H9 (cell line): Measurements from ENCODE around the gene RUNX2. TPM values are rescaled to one million over a fixed set of nuclear protein-coding genes. Genes with fewer than 3 reads are reported as not detected.

ENCODE experiments used
- DNase-seq: peaks from one replicate; pipeline ENCODE4 v3.0.0-alpha.2; 2017
- H2AFZ ChIP-seq: one replicate; pipeline ENCODE4 v1.6.1; 2013; ENCODE audit warnings: mild to moderate bottlenecking, low read length, control low read depth, moderate library complexity
- H2AK5ac ChIP-seq: 2 replicates; pipeline ENCODE4 v1.6.1; 2013; ENCODE audit warnings: low read length, control low read depth, mixed read lengths; ENCODE audit not compliant: insufficient read length
- H2BK120ac ChIP-seq: one replicate; pipeline ENCODE4 v1.6.1; 2013; ENCODE audit warnings: low read depth, mild to moderate bottlenecking, low read length, control low read depth, inconsistent platforms; ENCODE audit not compliant: poor library complexity, severe bottlenecking
- H2BK12ac ChIP-seq: 2 replicates; pipeline ENCODE4 v1.6.1; 2013; ENCODE audit warnings: low read length, control low read depth, mixed read lengths, low read depth; ENCODE audit not compliant: insufficient read length
- H2BK15ac ChIP-seq: 2 replicates; pipeline ENCODE4 v1.6.1; 2013; ENCODE audit warnings: low read depth, low read length, control low read depth
- H2BK20ac ChIP-seq: one replicate; pipeline ENCODE4 v1.6.1; 2013; ENCODE audit warnings: low read depth, mild to moderate bottlenecking, low read length, control low read depth, inconsistent platforms; ENCODE audit not compliant: poor library complexity, severe bottlenecking
- H2BK5ac ChIP-seq: 2 replicates; pipeline ENCODE4 v1.6.1; 2013; ENCODE audit warnings: low read length, control low read depth, mixed read lengths; ENCODE audit not compliant: insufficient read length
- H3K14ac ChIP-seq: 2 replicates; pipeline ENCODE4 v1.6.1; 2013; ENCODE audit warnings: low read length, control low read depth; ENCODE audit not compliant: insufficient read depth
- H3K18ac ChIP-seq: 2 replicates; pipeline ENCODE4 v1.6.1; 2013; ENCODE audit warnings: low read depth, mild to moderate bottlenecking, mixed read lengths, low read length, control low read depth; ENCODE audit not compliant: insufficient read length
- H3K23ac ChIP-seq: 2 replicates; pipeline ENCODE4 v1.6.1; 2013; ENCODE audit warnings: low read length, control low read depth, mixed read lengths, low read depth; ENCODE audit not compliant: insufficient read length
- H3K23me2 ChIP-seq: 2 replicates; pipeline ENCODE4 v1.6.1; 2013; ENCODE audit warnings: low read depth, mild to moderate bottlenecking, mixed read lengths, low read length, control low read depth; ENCODE audit not compliant: insufficient read length, poor library complexity, severe bottlenecking
- H3K27ac ChIP-seq: 2 replicates; pipeline ENCODE4 v1.5.1; 2013; ENCODE audit warnings: low read length, control low read depth, mixed read lengths, low read depth; ENCODE audit not compliant: insufficient read length
- H3K27me3 ChIP-seq: 2 replicates; pipeline ENCODE4 v1.6.1; 2013; ENCODE audit warnings: low read length, control low read depth, inconsistent platforms; ENCODE audit not compliant: insufficient read depth
- H3K4ac ChIP-seq: 2 replicates; pipeline ENCODE4 v1.6.1; 2013; ENCODE audit warnings: low read depth, mild to moderate bottlenecking, control low read depth, inconsistent platforms, low read length, moderate library complexity
- H3K4me1 ChIP-seq: 2 replicates; pipeline ENCODE4 v1.6.1; 2013; ENCODE audit warnings: low read length, control low read depth, inconsistent platforms; ENCODE audit not compliant: insufficient read depth
- H3K4me2 ChIP-seq: 2 replicates; pipeline ENCODE4 v1.6.1; 2013; ENCODE audit warnings: low read length, control low read depth, mixed read lengths; ENCODE audit not compliant: insufficient read length, insufficient read depth
- H3K56ac ChIP-seq: 2 replicates; pipeline ENCODE4 v1.6.1; 2013; ENCODE audit warnings: low read depth, mild to moderate bottlenecking, mixed read lengths, low read length, control low read depth; ENCODE audit not compliant: insufficient read length
- H3K79me1 ChIP-seq: 2 replicates; pipeline ENCODE4 v1.6.1; 2013; ENCODE audit warnings: low read depth, mild to moderate bottlenecking, moderate library complexity, low read length, control low read depth, inconsistent platforms; ENCODE audit not compliant: insufficient read depth, poor library complexity, severe bottlenecking
- H3K79me2 ChIP-seq: 2 replicates; pipeline ENCODE4 v1.6.1; 2013; ENCODE audit warnings: low read length, control low read depth, inconsistent platforms; ENCODE audit not compliant: insufficient read depth
- H3K9ac ChIP-seq: 2 replicates; pipeline ENCODE4 v1.6.1; 2013; ENCODE audit warnings: low read length, control low read depth, mixed read lengths; ENCODE audit not compliant: insufficient read length; ENCODE audit errors: extremely low read depth
- H3K9me3 ChIP-seq: one replicate; pipeline ENCODE4 v1.6.1; 2013; ENCODE audit warnings: low read depth, low read length, inconsistent platforms; ENCODE audit not compliant: control insufficient read depth
- H3T11ph ChIP-seq: one replicate; pipeline ENCODE4 v1.6.1; 2013; ENCODE audit warnings: mild to moderate bottlenecking, low read length, control low read depth, inconsistent platforms
- H4K20me1 ChIP-seq: one replicate; pipeline ENCODE4 v1.6.1; 2013; ENCODE audit not compliant: control insufficient read depth, insufficient read length, insufficient read depth
- H4K5ac ChIP-seq: 2 replicates; pipeline ENCODE4 v1.6.1; 2013; ENCODE audit warnings: low read depth, mild to moderate bottlenecking, mixed read lengths, low read length, control low read depth; ENCODE audit not compliant: insufficient read length
- H4K8ac ChIP-seq: replicated peaks from 2 replicates; pipeline ENCODE4 v1.6.1; 2013; ENCODE audit warnings: low read length, control low read depth, mixed read lengths, low read depth; ENCODE audit not compliant: insufficient read length
- H4K91ac ChIP-seq: 2 replicates; pipeline ENCODE4 v1.6.1; 2013; ENCODE audit warnings: low read depth, mild to moderate bottlenecking, moderate library complexity, mixed read lengths, low read length, control low read depth; ENCODE audit not compliant: insufficient read length
- H3K27ac Mint-ChIP-seq, 3 experiments: 2 replicates in 2 of 3; 3 replicates in 1 of 3; pipeline ENCODE4 v1.8.0; 2020 to 2021; ENCODE audit warnings: mixed read lengths in 3 of 3, mild to moderate bottlenecking in 1 of 3, moderate library complexity in 1 of 3
- H3K27me3 Mint-ChIP-seq: 2 replicates; pipeline ENCODE4 v1.8.0; 2021; ENCODE audit warnings: low read depth, mild to moderate bottlenecking, moderate library complexity, mixed read lengths
- H3K36me3 Mint-ChIP-seq, 3 experiments: 2 replicates in 2 of 3; 3 replicates in 1 of 3; pipeline ENCODE4 v1.8.0; 2020 to 2021; ENCODE audit warnings: low read depth in 3 of 3, mixed read lengths in 3 of 3; ENCODE audit not compliant: insufficient read depth in 1 of 3
- H3K4me1 Mint-ChIP-seq, 2 experiments: 2 replicates each; pipeline ENCODE4 v1.8.0; 2020; ENCODE audit warnings: mixed read lengths in 2 of 2
- H3K4me3 Mint-ChIP-seq, 2 experiments: 2 replicates in 1 of 2; 3 replicates in 1 of 2; pipeline ENCODE4 v1.8.0; 2020 to 2021; ENCODE audit warnings: mild to moderate bottlenecking in 2 of 2, mixed read lengths in 2 of 2, moderate library complexity in 1 of 2
- H3K9me3 Mint-ChIP-seq, 2 experiments: 2 replicates in 1 of 2; 3 replicates in 1 of 2; pipeline ENCODE4 v1.8.0; 2020; ENCODE audit warnings: mild to moderate bottlenecking in 2 of 2, mixed read lengths in 2 of 2, moderate library complexity in 1 of 2
- WGBS: extraction: QIAGEN DNeasy Blood & Tissue Kit; methylation state at CpG from one replicate; pipeline ENCODE4 v1.1.7; 2013; ENCODE audit warnings: missing lambda C conversion rate, low lambda C conversion rate, mixed read lengths; ENCODE audit not compliant: insufficient read length; ENCODE audit errors: extremely low coverage; 5-methylcytosine and 5-hydroxymethylcytosine counted together
- total RNA-seq: library from RNA; stranded (reverse); gene quantifications from 2 replicates; pipeline ENCODE4 v1.2.1, GENCODE V29; 2021
- TF ChIP-seq, protein P1 (sequence below): fragments of 200-600 bp; sonication (generic); conservative IDR thresholded peaks from 3 replicates; pipeline ENCODE4 v1.8.0; 2021; ENCODE audit warnings: antibody characterized with exemption, mild to moderate bottlenecking

Gene RUNX2
- total RNA-seq, 1 experiment from 2014 or later = 0.15 TPM

DNA sequence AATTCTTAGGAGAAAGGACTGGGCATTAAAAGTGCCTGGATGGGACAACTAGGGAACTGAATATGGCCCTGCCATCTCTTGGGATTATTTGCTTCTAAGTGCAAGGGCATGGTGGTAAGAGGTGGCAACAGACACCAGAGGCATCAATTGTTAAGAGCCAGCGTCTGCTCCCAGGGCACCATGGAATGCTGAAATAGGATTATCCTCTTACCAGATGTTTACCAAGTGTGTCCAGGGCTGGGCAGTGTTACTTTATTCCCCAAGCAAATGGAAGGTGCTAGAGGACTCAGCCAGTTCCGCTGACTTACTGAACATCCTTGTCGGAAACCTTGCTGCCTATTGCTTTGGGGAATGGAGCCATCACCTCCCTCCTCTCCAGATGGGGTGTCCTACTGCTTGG is 323.2 kb downstream of the RUNX2 start:
- Mint-ChIP-seq H3K36me3 (no peaks in the 10 kb centered on the region; a peak in 1 of 7 replicates), H3K27me3 (peaks cover 13% of the 10 kb centered on the region), H3K4me3 (no peak overlapping the region), H3K27ac (no peak overlapping the region), H3K4me1 (peaks cover 8% of the 10 kb centered on the region in 2 experiments), H3K9me3 (no peaks in the 10 kb centered on the region)
- Histone ChIP-seq H3K27ac (no peak overlapping the region), H3K4me1 (no peaks in the 10 kb centered on the region), H3K4ac (no peak overlapping the region), H4K8ac (no peak overlapping the region), H4K20me1 (no peaks in the 10 kb centered on the region), H3K79me2 (no peaks in the 10 kb centered on the region), H2BK120ac (no peak overlapping the region), H3K23me2 (no peaks in the 10 kb centered on the region), H2BK15ac (no peak overlapping the region), H3K9me3 (no peaks in the 10 kb centered on the region), H2AFZ (no peak overlapping the region), H2AK5ac (no peak overlapping the region), H3K27me3 (no peaks in the 10 kb centered on the region; the same call in 1 of the 2 replicates), H3K14ac (no peak overlapping the region), H2BK12ac (no peak overlapping the region), H3K9ac (no peak overlapping the region), H3K56ac (no peak overlapping the region), H3T11ph (no peak overlapping the region), H4K5ac (no peak overlapping the region), H2BK20ac (no peak overlapping the region), H3K18ac (no peak overlapping the region), H3K23ac (no peak overlapping the region), H2BK5ac (no peak overlapping the region), H4K91ac (no peak overlapping the region), H3K79me1 (no peaks in the 10 kb centered on the region), H3K4me2 (no peak overlapping the region)
- WGBS = no CpG with 5 or more reads among the region's 3 CpGs
- TF ChIP-seq, protein P1, sequence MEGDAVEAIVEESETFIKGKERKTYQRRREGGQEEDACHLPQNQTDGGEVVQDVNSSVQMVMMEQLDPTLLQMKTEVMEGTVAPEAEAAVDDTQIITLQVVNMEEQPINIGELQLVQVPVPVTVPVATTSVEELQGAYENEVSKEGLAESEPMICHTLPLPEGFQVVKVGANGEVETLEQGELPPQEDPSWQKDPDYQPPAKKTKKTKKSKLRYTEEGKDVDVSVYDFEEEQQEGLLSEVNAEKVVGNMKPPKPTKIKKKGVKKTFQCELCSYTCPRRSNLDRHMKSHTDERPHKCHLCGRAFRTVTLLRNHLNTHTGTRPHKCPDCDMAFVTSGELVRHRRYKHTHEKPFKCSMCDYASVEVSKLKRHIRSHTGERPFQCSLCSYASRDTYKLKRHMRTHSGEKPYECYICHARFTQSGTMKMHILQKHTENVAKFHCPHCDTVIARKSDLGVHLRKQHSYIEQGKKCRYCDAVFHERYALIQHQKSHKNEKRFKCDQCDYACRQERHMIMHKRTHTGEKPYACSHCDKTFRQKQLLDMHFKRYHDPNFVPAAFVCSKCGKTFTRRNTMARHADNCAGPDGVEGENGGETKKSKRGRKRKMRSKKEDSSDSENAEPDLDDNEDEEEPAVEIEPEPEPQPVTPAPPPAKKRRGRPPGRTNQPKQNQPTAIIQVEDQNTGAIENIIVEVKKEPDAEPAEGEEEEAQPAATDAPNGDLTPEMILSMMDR = no peak
- no peak for DNase-seq
